GM23248 (cell line): ENCODE results near the gene KRTAP9-6.

Experiments used
- EZH2 ChIP-seq: fragments of 200-600 bp; sonication (generic); IDR thresholded peaks from 2 replicates; pipeline ENCODE4 v1.6.1; 2018; ENCODE audit warnings: antibody characterized with exemption, mild to moderate bottlenecking; ENCODE audit not compliant: insufficient read depth, poor library complexity, severe bottlenecking
- EZH2phosphoT487 ChIP-seq: fragments of 200-600 bp; sonication (generic); IDR thresholded peaks from 2 replicates; pipeline ENCODE4 v1.6.1; 2018; ENCODE audit warnings: antibody characterized with exemption, moderate library complexity, mild to moderate bottlenecking, low read depth; ENCODE audit not compliant: insufficient read depth

DNA sequence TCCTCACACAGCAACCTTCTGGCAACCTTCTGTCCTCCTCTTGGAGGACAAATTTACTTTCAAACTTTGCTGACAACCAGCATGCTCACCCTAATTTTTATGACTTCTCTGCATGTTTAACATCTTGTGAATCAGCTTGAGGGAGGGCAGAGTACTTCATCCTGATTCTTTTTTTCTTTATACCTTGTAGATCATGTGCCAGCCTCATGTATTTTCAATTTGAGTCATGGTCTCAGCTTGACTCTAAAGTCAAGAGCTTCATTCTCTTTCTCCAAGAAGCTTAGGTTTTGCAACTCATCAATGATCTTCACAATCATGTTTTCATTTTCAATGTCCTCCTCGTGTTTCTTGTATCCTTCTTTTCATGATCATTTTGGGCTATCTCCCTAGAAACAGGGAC, 6.7 kb downstream of the KRTAP9-6 start:
- TF ChIP-seq EZH2 = no peak
- no peak for TF ChIP-seq EZH2phosphoT487
